Heart left ventricle (tissue), 13 donors: ENCODE results near the gene GATA2.

Source experiments
- CTCF ChIP-seq, 12 donors: fragments of 200-600 bp; sonication (generic) in 4 of 12; IDR thresholded peaks; one replicate each; pipeline versions ENCODE4 v1.5.0 to v1.8.0; 2018 to 2022; ENCODE audit warnings: antibody characterized with exemption in 12 of 12, mild to moderate bottlenecking in 5 of 12
- POLR2A ChIP-seq, 2 donors: fragments of 450-650 bp; IDR thresholded peaks; one replicate each; pipeline ENCODE4 v1.6.1; 2017; ENCODE audit warnings: antibody characterized with exemption in 2 of 2, mild to moderate bottlenecking in 2 of 2, moderate library complexity in 2 of 2
- donor health status: ischemic (EF 13 %, LVEDD 7.1; RV severe dilation, severe dysfunction).
- donor health status: DM: no; HTN: yes; CAD: no.
- donor health status: DM: no; HTN: no; CAD: no.
- donor health status: ischemic (EF 25% LVEDD 6.9; RV normal size, moderate dysfunction).
- donor health status: ischemic (EF 25% LVEDD 5.7; RV mildly dilated, moderate dysfunction).
- donor health status: ischemic (EF 35%, LVEDD 5.7; RV mildly dilated, moderate dysfunction).
- donor health status: nonischemic (EF 11% LVEDD 7.7; RV severe dilation, severe dysfunction).
- donor health status: DM: yes; HTN: yes; CAD: no.
- donor health status: PGD.
- donor health status: ischemic (EF 29% LVEDD 5.4; RV normal size, mild dysfunction).
- donor health status: nonischemic (EF 23%, LVEDD 6.1; RV moderate dilation, normal function).

GRCh38 chr3:128432971-128433836 is 59.8 kb downstream of the GATA2 start:
- TF ChIP-seq CTCF (IDR thresholded peaks at IDR 0.05) (peak in 1 of 12 donors; percentile 9), POLR2A (IDR thresholded peaks at IDR 0.05) (no peak)
